Measurements from ENCODE around the gene PANK2.

DNA sequence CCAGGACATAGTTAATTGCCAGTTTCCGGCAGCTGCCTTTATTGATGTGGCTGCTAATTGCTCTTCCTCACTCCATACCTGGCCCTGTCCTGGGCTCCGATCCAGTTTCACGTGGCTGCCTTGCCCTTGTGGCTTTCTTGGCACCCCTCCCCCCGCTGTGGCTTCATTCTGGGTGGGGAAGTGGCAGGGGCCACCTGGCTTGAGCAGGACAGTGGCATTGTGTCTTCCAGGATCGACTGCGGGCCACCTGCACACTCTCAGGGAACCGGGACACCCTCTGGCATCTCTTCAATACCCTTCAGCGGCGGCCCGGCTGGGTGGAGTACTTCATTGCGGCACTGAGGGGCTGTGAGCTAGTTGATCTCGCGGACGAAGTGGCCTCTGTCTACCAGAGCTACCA is 31.8 kb upstream of the PANK2 start:
- TF ChIP-seq POLR2AphosphoS5 (IDR thresholded peaks at IDR 0.05; ENCODE audit: low read depth) (no peak), CREB1 (CRISPR knock-in tag; IDR thresholded peaks at IDR 0.05; ENCODE audit: low read depth) (no peak), EZH2 (IDR thresholded peaks at IDR 0.05; ENCODE audit: low read depth, unreplicated experiment) (no peak), JUNB (IDR thresholded peaks at IDR 0.05; ENCODE audit: unreplicated experiment) (no peak), STAT1 (IDR thresholded peaks at IDR 0.05; ENCODE audit: unreplicated experiment) (no peak), ZNF114 (CRISPR knock-in tag; IDR thresholded peaks at IDR 0.05) (no peak), ZNF331 (CRISPR knock-in tag; IDR thresholded peaks at IDR 0.05; ENCODE audit: low read depth) (no peak), EZH2phosphoT487 (IDR thresholded peaks at IDR 0.05; ENCODE audit: unreplicated experiment) (no peak)
- TF ChIP-seq, protein P1, sequence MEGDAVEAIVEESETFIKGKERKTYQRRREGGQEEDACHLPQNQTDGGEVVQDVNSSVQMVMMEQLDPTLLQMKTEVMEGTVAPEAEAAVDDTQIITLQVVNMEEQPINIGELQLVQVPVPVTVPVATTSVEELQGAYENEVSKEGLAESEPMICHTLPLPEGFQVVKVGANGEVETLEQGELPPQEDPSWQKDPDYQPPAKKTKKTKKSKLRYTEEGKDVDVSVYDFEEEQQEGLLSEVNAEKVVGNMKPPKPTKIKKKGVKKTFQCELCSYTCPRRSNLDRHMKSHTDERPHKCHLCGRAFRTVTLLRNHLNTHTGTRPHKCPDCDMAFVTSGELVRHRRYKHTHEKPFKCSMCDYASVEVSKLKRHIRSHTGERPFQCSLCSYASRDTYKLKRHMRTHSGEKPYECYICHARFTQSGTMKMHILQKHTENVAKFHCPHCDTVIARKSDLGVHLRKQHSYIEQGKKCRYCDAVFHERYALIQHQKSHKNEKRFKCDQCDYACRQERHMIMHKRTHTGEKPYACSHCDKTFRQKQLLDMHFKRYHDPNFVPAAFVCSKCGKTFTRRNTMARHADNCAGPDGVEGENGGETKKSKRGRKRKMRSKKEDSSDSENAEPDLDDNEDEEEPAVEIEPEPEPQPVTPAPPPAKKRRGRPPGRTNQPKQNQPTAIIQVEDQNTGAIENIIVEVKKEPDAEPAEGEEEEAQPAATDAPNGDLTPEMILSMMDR (conservative IDR thresholded peaks at IDR 0.05; ENCODE audit: low read depth in 2 of 2) = no peak
- TF ChIP-seq, protein P2, sequence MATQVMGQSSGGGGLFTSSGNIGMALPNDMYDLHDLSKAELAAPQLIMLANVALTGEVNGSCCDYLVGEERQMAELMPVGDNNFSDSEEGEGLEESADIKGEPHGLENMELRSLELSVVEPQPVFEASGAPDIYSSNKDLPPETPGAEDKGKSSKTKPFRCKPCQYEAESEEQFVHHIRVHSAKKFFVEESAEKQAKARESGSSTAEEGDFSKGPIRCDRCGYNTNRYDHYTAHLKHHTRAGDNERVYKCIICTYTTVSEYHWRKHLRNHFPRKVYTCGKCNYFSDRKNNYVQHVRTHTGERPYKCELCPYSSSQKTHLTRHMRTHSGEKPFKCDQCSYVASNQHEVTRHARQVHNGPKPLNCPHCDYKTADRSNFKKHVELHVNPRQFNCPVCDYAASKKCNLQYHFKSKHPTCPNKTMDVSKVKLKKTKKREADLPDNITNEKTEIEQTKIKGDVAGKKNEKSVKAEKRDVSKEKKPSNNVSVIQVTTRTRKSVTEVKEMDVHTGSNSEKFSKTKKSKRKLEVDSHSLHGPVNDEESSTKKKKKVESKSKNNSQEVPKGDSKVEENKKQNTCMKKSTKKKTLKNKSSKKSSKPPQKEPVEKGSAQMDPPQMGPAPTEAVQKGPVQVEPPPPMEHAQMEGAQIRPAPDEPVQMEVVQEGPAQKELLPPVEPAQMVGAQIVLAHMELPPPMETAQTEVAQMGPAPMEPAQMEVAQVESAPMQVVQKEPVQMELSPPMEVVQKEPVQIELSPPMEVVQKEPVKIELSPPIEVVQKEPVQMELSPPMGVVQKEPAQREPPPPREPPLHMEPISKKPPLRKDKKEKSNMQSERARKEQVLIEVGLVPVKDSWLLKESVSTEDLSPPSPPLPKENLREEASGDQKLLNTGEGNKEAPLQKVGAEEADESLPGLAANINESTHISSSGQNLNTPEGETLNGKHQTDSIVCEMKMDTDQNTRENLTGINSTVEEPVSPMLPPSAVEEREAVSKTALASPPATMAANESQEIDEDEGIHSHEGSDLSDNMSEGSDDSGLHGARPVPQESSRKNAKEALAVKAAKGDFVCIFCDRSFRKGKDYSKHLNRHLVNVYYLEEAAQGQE (IDR thresholded peaks at IDR 0.05; ENCODE audit: unreplicated experiment) = no peak

Data from GM23338 (cell line).